GM21381 (cell line): ENCODE results near the gene MSRB3.
A peak's percentile ranks its signal among the peaks of the same experiment; 100 is the strongest.

Source experiments
- ATAC-seq: cut with Tn5 transposase; IDR thresholded peaks from one replicate; pipeline ENCODE4 v1.9.1; 2021; ENCODE audit warnings: mild to moderate bottlenecking, moderate library complexity; ENCODE audit not compliant: unreplicated experiment

MSRB3 gene

GRCh38 chr12:65278576-65279368 is at the start of gene MSRB3:
TSS of gene MSRB3 (plus strand) at chr12:65278683. CDS start at chr12:65308580, 29,897 bp downstream.
- peak; percentile 71 for ATAC-seq

GRCh38 chr12:65229441-65229840 is 49.0 kb upstream of the MSRB3 start:
- no peak for ATAC-seq

GRCh38 chr12:65232476-65233077 is 45.9 kb upstream of the MSRB3 start:
- no peak for ATAC-seq

- no peak for ATAC-seq
Observed at GRCh38 chr12:65237153-65237552, 41.3 kb upstream of the MSRB3 start.

- ATAC-seq = no peak
Observed at GRCh38 chr12:65238609-65239008, 39.9 kb upstream of the MSRB3 start.

- no peak for ATAC-seq
Observed at GRCh38 chr12:65248656-65249633, 29.5 kb upstream of the MSRB3 start.

GRCh38 chr12:65252515-65252914 is 26.0 kb upstream of the MSRB3 start:
- no peak for ATAC-seq

- no peak for ATAC-seq
Observed at GRCh38 chr12:65257986-65258385, 20.5 kb upstream of the MSRB3 start.

GRCh38 chr12:65259501-65259900 is 19.0 kb upstream of the MSRB3 start:
- no peak for ATAC-seq

- no peak for ATAC-seq
Observed at GRCh38 chr12:65263777-65264176, 14.7 kb upstream of the MSRB3 start.

GRCh38 chr12:65266408-65266807 is 12.1 kb upstream of the MSRB3 start:
- no peak for ATAC-seq

- ATAC-seq = no peak
Observed at GRCh38 chr12:65269603-65270002, 8.9 kb upstream of the MSRB3 start.

- no peak for ATAC-seq
Observed at GRCh38 chr12:65274602-65275272, 3.7 kb upstream of the MSRB3 start.

- ATAC-seq = no peak
Observed at GRCh38 chr12:65275627-65276026, 2.9 kb upstream of the MSRB3 start.

GRCh38 chr12:65276916-65277530 is 1.5 kb upstream of the MSRB3 start:
- no peak for ATAC-seq

GRCh38 chr12:65277994-65278575 is 398 bp upstream of the MSRB3 start:
- ATAC-seq = no peak

- ATAC-seq = no peak
Observed at GRCh38 chr12:65279369-65280112, 1.1 kb downstream of the MSRB3 start.

GRCh38 chr12:65280306-65280705 is 1.8 kb downstream of the MSRB3 start:
- ATAC-seq = no peak

GRCh38 chr12:65282840-65283239 is 4.4 kb downstream of the MSRB3 start:
- ATAC-seq = no peak
